ENCODE data around the gene NACA2.

Gene NACA2

DNA sequence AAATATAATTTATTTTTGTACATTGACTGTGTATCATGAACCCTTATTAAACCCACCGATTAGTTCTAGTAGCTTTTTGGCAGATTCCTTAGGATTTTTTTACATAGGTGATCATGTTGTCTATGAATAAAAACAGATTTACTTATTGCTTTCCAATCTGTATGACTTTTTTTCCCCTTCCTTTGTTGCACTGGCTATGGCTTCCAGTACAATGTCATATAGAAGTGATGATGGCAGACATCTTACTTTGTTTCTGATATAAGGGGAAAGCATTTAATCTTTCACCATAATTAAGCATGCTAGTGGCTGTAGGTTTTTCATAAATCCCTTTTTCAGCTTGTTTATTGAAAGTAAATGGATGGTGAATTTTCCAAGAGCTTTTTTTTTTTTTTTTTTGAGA is 28.9 kb upstream of the NACA2 start:
- H3K4me1 ChIP-seq (ENCODE audit: insufficient read depth, low read length), result no peaks in the 10 kb centered on the region
- H2AFZ ChIP-seq (ENCODE audit: low read depth, low read length), result no peak overlapping the region
- H3K9me3 ChIP-seq (ENCODE audit: low read length), result no peaks in the 10 kb centered on the region
- H3K27me3 ChIP-seq (ENCODE audit: insufficient read depth, low read length), result no peaks in the 10 kb centered on the region
- no peak overlapping the region for H3K4me3 ChIP-seq (ENCODE audit: low read length)
- H3K36me3 ChIP-seq (ENCODE audit: insufficient read depth, low read length), result no peaks in the 10 kb centered on the region

DNA sequence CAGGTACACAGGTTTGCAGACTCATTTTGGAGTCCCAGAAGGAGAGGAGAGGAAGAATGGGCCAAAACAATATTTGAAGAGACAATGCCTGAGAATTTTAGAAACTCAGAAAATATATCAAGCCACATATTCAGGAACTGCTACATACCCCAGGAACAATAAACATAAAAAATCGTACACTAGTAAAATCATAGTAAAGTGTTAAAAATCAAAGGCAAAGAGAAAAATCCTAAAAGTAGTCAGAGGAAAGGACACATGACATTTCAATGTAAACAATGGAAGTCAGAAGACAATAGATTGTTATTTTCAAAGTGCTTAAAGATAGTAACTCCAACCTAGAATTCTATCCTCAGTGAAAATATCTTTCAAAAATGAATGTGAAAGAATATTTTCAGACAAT is 28.5 kb upstream of the NACA2 start:
- Histone ChIP-seq H3K4me1 (ENCODE audit: insufficient read depth, low read length) (no peaks in the 10 kb centered on the region), H3K9me3 (ENCODE audit: low read length) (no peaks in the 10 kb centered on the region), H3K4me3 (ENCODE audit: low read length) (no peak overlapping the region), H3K36me3 (ENCODE audit: insufficient read depth, low read length) (no peaks in the 10 kb centered on the region), H3K27me3 (ENCODE audit: insufficient read depth, low read length) (no peaks in the 10 kb centered on the region), H2AFZ (ENCODE audit: low read depth, low read length) (no peak overlapping the region)

DNA sequence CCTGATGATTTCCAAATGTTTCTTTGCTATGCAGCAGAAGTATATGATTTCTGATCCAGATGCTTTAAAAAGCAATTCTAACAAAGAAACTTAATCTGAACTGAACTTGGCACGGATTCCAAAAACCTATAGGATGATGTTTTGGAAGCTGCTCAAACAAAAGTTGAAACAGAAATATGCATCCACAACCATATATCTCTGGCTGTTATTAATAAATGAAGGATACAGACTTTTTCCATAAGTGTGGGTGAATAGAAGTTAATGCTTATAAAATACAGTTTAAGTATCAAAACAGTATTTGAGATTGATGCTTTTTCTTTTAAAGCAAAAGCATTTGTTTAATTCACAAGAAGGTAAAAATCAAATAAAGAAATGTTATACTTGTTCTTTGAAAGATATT is 27.9 kb upstream of the NACA2 start:
- no peaks in the 10 kb centered on the region for H3K27me3 ChIP-seq (ENCODE audit: insufficient read depth, low read length)
- no peaks in the 10 kb centered on the region for H3K9me3 ChIP-seq (ENCODE audit: low read length)
- H3K36me3 ChIP-seq (ENCODE audit: insufficient read depth, low read length), result no peaks in the 10 kb centered on the region
- no peak overlapping the region for H3K4me3 ChIP-seq (ENCODE audit: low read length)
- no peaks in the 10 kb centered on the region for H3K4me1 ChIP-seq (ENCODE audit: insufficient read depth, low read length)
- no peak overlapping the region for H2AFZ ChIP-seq (ENCODE audit: low read depth, low read length)

DNA sequence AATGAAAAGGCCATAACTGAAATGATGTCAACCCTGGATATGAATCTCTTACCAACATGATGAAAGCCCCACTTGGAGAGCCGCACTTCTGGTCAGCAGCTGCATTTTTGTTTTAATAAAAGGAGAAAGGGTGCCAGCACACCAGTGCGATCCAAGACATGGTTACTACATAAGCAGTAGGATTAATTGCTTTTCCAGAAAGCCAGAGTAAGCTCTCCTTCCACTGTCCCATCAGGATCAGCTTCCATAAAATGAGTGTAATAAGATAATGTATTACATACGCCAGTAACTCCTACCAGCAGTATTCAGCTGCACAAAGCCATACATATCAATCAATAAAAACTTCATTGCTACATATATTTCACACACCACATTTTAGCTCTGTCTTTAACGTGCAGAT is 26.3 kb upstream of the NACA2 start:
- H2AFZ ChIP-seq (ENCODE audit: low read depth, low read length), result no peak overlapping the region
- H3K27me3 ChIP-seq (ENCODE audit: insufficient read depth, low read length), result no peaks in the 10 kb centered on the region
- no peaks in the 10 kb centered on the region for H3K36me3 ChIP-seq (ENCODE audit: insufficient read depth, low read length)
- no peaks in the 10 kb centered on the region for H3K4me1 ChIP-seq (ENCODE audit: insufficient read depth, low read length)
- no peaks in the 10 kb centered on the region for H3K9me3 ChIP-seq (ENCODE audit: low read length)
- no peak overlapping the region for H3K4me3 ChIP-seq (ENCODE audit: low read length)

DNA sequence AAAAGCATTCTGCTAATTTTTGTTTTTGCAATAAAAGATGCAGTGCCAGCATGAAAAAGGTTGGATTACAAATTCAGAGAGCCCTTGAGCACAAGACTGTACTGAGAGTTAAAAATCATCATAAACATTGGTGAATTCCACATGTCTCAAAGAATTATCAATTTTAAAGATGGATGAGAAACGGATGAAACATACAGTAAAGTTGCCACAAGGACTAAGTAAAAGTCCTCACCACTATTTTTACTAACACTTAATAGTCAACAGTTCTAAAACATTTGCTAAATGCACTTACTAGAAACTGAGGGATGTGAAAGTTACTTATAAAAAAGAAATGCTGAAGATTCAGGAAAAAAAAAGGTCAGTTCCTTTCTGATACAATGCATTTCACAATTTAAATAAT is 25.8 kb upstream of the NACA2 start:
- Histone ChIP-seq H3K36me3 (ENCODE audit: insufficient read depth, low read length) (no peaks in the 10 kb centered on the region), H3K27me3 (ENCODE audit: insufficient read depth, low read length) (no peaks in the 10 kb centered on the region)

DNA sequence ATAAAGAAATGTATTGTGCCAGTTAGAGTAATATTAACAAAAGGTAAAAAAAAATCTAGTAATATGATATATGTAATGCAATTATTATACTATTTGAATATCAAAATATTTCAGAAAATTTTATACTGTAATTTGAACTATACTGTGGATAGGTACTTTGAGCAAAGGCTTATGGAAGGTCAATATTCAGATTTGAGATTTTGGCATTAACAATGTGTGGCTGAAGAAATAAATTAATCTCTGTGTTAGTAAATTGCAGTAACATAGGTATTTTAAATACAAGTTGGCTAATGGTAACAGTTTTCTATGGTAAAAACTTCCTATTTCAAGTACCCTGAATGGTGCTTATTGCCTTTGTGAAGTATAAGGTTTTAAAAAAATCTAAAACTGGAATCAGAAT is 23.2 kb upstream of the NACA2 start:
- no peak overlapping the region for H2AFZ ChIP-seq (ENCODE audit: low read depth, low read length)
- H3K27me3 ChIP-seq (ENCODE audit: insufficient read depth, low read length), result no peaks in the 10 kb centered on the region
- H3K4me3 ChIP-seq (ENCODE audit: low read length), result no peak overlapping the region
- H3K4me1 ChIP-seq (ENCODE audit: insufficient read depth, low read length), result no peaks in the 10 kb centered on the region
- no peaks in the 10 kb centered on the region for H3K9me3 ChIP-seq (ENCODE audit: low read length)
- no peaks in the 10 kb centered on the region for H3K36me3 ChIP-seq (ENCODE audit: insufficient read depth, low read length)

More for the DNA sequence above, 25.8 kb upstream of the NACA2 start:
- no peaks in the 10 kb centered on the region for H3K9me3 ChIP-seq (ENCODE audit: low read length)
- H2AFZ ChIP-seq (ENCODE audit: low read depth, low read length), result no peak overlapping the region
- H3K4me1 ChIP-seq (ENCODE audit: insufficient read depth, low read length), result no peaks in the 10 kb centered on the region
- H3K4me3 ChIP-seq (ENCODE audit: low read length), result no peak overlapping the region

DNA sequence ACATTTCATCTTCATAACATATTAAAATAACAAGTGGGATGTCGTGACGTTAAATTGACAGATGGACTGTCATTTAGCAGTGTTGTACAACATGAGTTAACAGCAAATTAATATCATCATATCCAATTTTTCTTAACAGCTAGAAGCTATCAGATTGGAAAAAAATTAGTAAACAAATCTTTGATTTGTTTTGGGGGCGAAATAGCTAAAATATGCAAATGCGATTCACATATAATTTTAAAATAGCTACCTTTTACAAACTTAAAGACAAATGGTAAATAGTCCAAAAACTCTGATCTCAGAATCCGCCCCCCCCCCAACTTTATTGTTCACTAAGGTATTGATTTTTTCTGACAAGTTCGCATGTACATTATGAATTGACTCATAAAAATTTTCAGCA is 20.3 kb upstream of the NACA2 start:
- Histone ChIP-seq H3K27me3 (ENCODE audit: insufficient read depth, low read length) (no peaks in the 10 kb centered on the region), H3K36me3 (ENCODE audit: insufficient read depth, low read length) (no peaks in the 10 kb centered on the region), H3K4me1 (ENCODE audit: insufficient read depth, low read length) (no peaks in the 10 kb centered on the region), H2AFZ (ENCODE audit: low read depth, low read length) (no peak overlapping the region), H3K9me3 (ENCODE audit: low read length) (no peaks in the 10 kb centered on the region), H3K4me3 (ENCODE audit: low read length) (no peak overlapping the region)

DNA sequence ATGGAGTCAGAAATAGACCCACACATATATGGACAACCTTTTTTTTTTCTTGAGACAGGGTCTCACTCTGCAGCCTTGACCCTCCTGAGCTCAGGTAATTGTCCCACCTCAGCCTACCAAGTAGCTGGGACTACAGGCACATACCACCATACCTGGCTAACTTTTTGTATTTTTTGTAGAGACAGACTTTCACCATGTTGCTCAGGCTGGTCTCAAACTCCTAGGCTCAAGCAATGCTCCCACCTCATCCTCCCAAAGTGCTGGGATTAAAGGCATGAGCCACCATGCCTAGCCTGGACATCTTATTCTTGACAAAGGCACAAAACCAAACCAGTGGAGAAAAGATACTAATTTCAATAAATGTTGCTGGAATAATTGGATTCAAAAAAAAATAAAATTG is 14.7 kb upstream of the NACA2 start:
- no peak overlapping the region for H2AFZ ChIP-seq (ENCODE audit: low read depth, low read length)
- no peaks in the 10 kb centered on the region for H3K9me3 ChIP-seq (ENCODE audit: low read length)
- no peaks in the 10 kb centered on the region for H3K36me3 ChIP-seq (ENCODE audit: insufficient read depth, low read length)
- no peaks in the 10 kb centered on the region for H3K4me1 ChIP-seq (ENCODE audit: insufficient read depth, low read length)
- H3K27me3 ChIP-seq (ENCODE audit: insufficient read depth, low read length), result no peaks in the 10 kb centered on the region
- no peak overlapping the region for H3K4me3 ChIP-seq (ENCODE audit: low read length)

DNA sequence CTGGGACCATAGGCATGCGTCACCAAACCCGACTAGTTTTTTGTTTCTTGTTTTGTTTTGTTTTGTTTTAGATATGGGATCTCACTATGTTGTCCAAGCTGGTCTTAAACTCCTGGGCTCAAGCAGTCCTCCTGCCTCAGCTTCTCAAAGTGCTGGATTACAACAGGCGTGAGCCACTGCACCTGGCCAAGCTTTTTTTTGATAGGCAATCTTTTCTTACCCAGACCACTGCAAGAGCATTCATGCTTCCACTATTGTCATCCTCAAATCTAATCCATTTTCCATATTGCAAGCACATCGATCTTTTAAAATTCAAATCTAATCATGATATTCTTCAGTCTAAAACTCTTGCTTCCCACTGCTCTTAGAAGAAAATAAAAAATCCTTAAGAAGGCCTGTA is 10.3 kb upstream of the NACA2 start:
- no peaks in the 10 kb centered on the region for H3K9me3 ChIP-seq (ENCODE audit: low read length)
- H3K4me3 ChIP-seq (ENCODE audit: low read length), result no peak overlapping the region
- no peaks in the 10 kb centered on the region for H3K36me3 ChIP-seq (ENCODE audit: insufficient read depth, low read length)
- no peak overlapping the region for H2AFZ ChIP-seq (ENCODE audit: low read depth, low read length)
- no peaks in the 10 kb centered on the region for H3K27me3 ChIP-seq (ENCODE audit: insufficient read depth, low read length)
- no peaks in the 10 kb centered on the region for H3K4me1 ChIP-seq (ENCODE audit: insufficient read depth, low read length)

DNA sequence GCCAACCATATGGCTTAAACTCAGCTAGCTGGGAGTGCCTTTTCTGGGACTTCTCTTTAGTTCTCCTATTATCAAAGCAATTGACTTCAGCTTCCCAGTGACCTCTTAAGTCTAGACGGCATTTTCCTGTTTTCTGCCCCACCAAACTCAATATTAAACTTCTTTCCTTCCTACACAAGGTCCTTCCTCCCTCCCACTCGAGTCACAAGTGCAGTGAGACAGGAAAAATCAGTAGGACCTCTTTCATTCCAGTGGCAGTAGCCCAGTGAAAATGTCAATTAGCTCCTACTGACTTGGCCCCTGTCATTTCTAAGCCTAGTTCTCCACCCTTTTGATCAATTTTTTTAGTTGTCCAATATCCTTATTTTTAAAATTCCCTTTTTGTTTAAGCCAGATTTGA is 9.6 kb upstream of the NACA2 start:
- H3K27me3 ChIP-seq (ENCODE audit: insufficient read depth, low read length), result no peaks in the 10 kb centered on the region
- H3K4me3 ChIP-seq (ENCODE audit: low read length), result no peak overlapping the region
- no peaks in the 10 kb centered on the region for H3K4me1 ChIP-seq (ENCODE audit: insufficient read depth, low read length)
- no peaks in the 10 kb centered on the region for H3K9me3 ChIP-seq (ENCODE audit: low read length)
- no peak overlapping the region for H2AFZ ChIP-seq (ENCODE audit: low read depth, low read length)
- no peaks in the 10 kb centered on the region for H3K36me3 ChIP-seq (ENCODE audit: insufficient read depth, low read length)

DNA sequence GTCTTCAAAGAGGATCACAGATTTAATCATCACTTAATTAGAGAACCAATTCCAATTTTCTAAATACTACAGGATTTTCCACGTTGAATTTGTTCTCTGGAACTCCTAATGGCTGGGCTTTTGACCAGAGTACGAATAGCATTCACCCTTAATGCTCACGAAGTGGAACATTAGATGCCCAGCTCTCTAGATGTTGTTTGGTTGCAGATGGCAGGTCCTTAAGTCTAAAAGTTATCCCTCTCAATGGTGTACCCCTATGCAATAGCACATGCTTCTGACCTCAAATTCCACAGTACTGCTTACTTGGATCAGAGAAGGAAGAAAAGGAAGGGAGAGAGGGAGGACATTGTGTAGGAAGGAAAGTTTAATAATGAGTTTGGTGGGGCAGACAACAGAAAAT is 8.6 kb upstream of the NACA2 start:
- no peaks in the 10 kb centered on the region for H3K9me3 ChIP-seq (ENCODE audit: low read length)
- no peak overlapping the region for H2AFZ ChIP-seq (ENCODE audit: low read depth, low read length)
- no peaks in the 10 kb centered on the region for H3K27me3 ChIP-seq (ENCODE audit: insufficient read depth, low read length)
- no peaks in the 10 kb centered on the region for H3K4me1 ChIP-seq (ENCODE audit: insufficient read depth, low read length)
- no peak overlapping the region for H3K4me3 ChIP-seq (ENCODE audit: low read length)
- no peaks in the 10 kb centered on the region for H3K36me3 ChIP-seq (ENCODE audit: insufficient read depth, low read length)

DNA sequence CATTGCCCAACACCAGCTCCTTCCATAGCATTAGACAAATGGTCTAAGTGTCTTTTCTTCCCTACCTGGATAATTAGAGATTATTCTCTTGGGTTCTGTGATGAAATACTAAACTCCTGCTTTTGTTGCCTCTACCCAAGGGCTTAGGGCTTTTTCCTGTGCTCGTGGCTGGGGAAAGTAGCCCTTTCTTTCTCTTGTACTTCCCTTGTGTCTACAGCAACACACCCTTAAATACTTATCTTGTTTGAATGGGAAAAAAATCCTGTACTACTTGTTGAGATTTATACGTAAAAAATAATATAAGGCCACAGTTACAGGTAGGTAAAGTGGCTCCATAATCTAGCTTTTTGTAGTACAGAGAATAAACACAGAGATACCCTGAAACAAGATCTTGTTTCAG is 7.0 kb upstream of the NACA2 start:
- Histone ChIP-seq H3K4me1 (ENCODE audit: insufficient read depth, low read length) (no peaks in the 10 kb centered on the region), H3K9me3 (ENCODE audit: low read length) (no peaks in the 10 kb centered on the region), H3K27me3 (ENCODE audit: insufficient read depth, low read length) (no peaks in the 10 kb centered on the region), H3K4me3 (ENCODE audit: low read length) (no peak overlapping the region), H2AFZ (ENCODE audit: low read depth, low read length) (no peak overlapping the region), H3K36me3 (ENCODE audit: insufficient read depth, low read length) (no peaks in the 10 kb centered on the region)

DNA sequence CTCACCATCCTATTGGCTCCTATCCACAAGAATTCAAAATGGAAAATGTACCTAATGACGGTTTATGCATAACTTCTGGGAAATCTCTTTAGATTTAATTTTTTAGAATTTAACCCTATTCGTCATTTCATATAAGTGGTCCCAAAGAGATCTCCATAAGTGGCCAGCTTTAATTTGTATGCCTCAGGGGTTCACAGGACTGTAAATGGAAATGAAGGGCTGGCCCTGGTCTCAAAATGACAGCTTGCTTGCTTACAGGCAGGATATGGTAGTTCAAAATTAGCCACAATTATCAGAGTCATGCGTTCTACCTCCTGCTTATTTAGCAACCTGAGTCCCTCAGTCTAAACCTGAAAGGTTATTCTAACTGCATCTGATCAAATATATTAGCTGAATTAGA is 6.6 kb upstream of the NACA2 start:
- Histone ChIP-seq H3K27me3 (ENCODE audit: insufficient read depth, low read length) (no peaks in the 10 kb centered on the region), H3K9me3 (ENCODE audit: low read length) (no peaks in the 10 kb centered on the region), H3K4me3 (ENCODE audit: low read length) (no peak overlapping the region), H3K36me3 (ENCODE audit: insufficient read depth, low read length) (no peaks in the 10 kb centered on the region), H2AFZ (ENCODE audit: low read depth, low read length) (no peak overlapping the region), H3K4me1 (ENCODE audit: insufficient read depth, low read length) (no peaks in the 10 kb centered on the region)

DNA sequence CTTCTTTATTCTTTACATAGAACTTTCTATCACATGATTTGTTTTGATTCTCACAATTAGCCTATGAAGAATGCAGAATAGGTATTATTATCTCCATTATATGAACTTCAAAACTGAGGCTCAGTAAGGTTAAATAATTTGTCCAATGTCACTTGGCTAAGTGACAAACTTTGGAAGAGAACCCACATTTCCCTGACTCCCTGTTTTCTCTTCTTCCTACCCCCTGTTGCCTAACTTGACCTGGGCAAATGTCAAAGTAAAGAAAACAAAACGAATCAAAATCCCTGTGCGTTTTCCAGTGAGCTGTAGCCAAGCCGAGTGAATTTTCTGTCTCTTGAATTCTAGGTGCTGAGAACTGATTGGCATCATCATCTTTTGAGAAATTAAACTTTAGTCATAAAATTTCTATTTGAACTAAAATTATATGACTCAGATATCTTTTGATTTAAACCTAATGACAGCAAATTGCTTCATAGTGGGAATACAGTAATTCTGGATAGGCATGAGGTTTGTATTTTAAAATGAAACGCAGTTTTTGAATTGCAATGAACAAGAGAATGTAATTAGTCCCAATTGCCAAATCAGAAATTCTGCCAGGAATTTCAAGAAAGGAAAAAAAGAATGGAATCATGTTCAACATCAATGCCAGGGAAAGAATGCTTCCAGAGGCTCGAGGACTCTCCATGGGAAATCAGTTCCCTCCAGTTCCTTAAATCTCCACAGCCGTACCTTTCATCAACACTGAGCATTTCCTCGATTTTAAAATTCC is 4.6 kb upstream of the NACA2 start:
- H2AFZ ChIP-seq (ENCODE audit: low read depth, low read length), result no peak overlapping the region
- no peak overlapping the region for H3K4me3 ChIP-seq (ENCODE audit: low read length)
- no peaks in the 10 kb centered on the region for H3K4me1 ChIP-seq (ENCODE audit: insufficient read depth, low read length)
- no peaks in the 10 kb centered on the region for H3K27me3 ChIP-seq (ENCODE audit: insufficient read depth, low read length)
- no peaks in the 10 kb centered on the region for H3K36me3 ChIP-seq (ENCODE audit: insufficient read depth, low read length)
- no peaks in the 10 kb centered on the region for H3K9me3 ChIP-seq (ENCODE audit: low read length)

All from neuron (in vitro differentiated cells).